ENCODE results near the gene ASPDH.
A peak's percentile ranks its signal among the peaks of the same experiment; 100 is the strongest.

ASPDH gene

DNA sequence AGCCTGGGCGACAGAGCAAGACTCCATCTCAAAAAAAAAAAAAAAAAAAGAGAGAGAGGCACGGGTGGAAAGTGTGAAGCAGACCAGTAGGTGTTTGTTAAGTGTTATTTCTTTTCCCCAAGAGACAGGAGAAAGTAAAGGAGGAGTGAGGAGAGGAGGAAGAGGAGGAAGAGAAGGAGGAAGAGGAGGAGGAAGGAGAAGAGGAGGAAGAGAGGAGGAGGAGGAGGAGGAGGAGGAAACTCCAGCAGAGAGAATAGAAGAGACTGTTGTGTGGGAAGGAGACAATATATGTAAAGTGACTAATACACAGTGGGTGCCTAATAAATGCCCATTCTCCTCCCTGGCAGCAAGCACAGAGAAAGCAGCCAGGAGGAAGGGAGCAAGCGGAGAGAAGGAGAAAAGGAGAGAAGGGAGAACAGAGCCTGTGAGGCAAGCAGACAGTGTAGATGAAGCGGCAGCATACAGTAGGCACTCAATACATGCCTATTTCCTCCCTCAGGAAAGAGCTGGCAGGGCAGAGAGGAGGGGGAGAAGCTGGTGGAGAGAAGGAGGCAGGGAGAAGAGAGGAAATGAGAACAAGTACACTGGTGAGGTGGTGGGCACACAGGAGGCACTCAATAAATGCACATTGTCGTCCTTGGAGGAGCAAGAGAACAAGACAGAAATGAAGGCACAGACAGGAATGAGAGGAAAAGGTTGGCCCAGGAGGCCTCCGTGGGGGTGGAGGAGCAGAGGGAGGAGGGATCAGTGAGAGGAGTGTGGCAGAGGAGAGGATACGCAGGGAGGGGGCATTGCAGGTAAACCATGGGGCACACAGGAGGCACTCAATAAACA, 19.3 kb downstream of the ASPDH start:
- DNase-seq = no peak

DNA sequence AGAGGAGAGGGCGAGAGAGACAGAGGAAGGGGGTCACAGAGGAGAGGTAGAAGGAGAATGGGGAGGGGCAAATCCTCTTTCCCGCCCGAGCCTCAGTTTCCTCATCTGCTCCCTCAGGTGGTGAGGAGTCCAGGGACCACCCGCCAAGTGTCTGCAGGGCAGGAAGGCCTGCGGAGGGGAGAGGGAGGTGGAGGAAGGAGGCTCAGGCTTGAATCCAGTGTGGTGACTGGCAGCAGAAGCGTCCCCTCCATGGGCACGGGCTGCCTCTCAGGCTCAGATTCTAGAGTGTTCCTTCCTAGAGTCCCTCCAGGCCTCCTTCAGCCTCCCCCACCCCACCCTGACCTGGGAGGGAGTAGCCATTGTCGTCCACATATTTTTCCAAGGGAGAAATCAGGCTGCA, 20.5 kb downstream of the ASPDH start:
- no peak for DNase-seq

DNA sequence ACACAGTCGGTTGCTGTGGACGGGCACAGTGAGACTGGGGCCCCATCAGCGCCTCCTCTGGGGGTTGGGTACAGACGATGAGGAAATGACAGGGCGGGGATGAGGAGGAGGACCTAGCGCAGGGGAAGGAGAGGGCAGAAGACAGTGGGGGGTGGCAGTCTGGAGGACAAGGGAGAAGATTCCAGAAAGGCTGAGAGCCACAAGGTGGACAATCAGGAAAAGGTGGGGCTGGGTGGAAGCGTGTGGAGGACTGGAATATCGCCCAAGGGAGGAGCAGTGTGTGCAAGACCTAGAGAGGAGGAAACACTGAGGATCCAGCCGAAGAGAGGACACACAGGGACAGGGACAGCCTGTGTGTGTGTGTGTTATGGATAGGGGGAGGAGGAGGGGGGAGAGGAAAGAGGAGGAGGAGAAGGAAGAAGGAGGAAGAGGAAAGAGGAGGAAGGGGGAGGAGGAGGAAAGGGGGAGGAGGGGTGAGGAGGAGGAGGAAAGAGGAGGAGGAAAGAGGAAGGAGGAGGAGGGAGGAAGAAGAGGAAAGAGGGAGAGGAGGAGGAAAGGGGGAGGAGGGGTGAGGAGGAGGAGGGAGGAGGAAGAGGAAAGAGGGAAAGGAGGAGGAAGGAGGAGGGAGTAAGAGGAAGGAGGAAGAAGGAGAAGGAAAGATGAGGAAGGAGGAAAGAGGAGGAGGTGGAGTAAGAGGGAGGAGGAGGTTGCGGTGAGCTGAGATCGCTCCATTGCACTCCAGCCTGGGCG, 21.2 kb downstream of the ASPDH start:
- DNase-seq = peak; percentile 57

DNA sequence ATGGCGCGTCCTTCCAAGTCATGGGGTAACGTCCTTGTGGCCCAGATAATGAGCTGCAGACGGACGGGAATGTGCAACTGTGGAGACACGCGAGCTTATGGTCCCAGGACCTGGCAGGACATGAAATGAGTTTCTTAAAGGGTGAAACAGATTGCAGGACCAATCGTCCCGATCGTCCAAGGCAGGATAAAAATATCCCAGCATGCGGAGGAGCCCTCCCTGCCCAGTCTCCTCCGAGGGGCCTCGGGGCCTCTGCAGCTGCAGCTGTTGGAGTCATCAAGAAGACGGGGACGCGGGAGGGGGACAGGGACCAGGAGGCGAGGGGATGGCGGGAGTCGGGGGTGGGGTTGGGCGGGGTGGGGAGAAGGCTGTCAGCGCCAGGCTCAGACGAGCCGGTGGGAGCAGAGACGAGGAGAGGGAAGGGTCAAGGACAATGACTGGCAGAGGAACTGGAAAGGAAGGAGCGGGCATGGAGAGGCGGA, 22.7 kb downstream of the ASPDH start:
- DNase-seq = no peak

DNA sequence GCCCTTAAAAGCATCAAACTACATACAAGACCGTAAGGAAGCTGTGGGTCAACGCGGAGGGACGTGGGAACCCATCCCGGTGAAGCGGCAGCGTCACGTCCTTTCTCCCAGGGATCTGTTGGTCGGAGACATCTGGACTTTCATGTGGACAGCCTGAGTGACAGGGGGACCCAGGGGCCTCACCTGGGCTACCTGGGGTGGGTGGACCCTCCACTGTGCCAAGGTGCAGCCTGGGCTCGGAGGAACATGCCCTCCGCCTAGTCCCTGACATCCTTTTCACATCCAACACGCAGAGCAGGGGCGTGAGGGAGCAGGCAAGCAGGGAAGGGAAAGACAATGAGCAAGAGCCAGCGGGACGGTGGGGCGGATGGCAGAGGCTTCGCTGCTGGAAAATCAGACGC, 23.3 kb downstream of the ASPDH start:
- no peak for DNase-seq

DNA sequence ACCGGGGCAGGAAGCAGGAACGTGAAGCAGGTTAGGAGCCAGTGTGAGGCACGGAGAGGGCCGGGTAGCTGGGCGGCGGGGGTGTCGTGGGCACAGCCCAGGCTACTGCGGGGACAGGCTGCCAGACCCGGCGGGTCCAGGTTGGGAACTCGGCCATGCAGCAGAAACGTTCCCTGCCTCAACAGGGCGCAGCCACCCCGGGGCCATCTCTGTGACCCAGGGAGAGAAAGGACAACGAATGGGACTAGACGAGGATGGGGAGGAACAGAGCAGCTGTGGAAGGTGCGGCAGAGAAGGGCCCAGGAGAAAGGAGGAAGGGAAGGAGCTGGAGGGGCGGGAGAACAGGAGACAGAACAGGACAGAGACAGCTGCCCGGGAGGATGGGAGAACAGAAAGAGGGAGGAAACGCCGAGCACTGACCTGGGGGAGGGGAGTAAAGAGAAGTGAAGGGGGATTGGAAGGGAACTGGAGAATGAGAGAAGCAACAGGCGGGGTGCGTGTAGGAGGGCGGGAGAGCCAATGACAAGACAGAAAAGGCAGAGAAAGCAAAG, 24.2 kb downstream of the ASPDH start:
- no peak for DNase-seq

DNA sequence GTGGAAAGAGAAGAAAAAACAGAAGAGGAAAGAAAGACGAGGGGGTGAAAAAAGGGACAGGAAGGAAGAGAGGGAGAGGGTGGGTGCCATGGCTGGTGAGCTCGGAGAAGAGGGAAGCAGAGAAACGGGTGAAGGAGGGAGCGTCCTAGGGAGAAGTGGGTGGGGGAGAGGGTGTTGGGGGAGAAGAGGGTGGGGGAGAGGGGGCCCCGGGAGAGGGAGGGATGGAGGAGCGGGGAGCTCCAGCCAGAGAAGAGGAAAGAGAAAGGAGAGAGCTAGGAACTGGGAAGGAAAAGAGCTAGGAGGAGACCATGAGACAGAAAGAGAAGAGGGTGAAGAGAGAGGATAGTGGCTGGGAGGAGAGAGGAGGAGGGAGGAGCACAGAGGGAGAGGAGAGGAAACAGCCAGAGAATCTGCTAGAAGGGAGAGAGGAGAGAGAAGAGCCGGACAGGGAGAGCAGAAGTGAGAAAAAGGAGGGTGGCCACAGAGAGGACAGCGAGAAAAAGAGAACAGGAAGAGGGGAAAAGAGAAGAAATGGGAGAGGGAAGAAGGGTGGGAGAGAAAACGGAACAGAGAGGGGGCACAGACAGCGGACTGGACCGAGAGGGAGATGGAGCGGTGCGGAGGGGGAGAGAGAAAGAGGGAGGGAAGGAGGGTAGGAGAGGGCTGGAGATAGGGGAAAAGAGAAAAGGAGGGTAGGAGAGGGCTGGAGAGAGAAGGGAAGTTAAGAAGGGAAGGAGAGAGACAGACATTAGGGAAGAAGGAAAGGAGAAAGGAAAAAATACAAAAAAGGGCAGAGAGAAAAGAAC, 25.1 kb downstream of the ASPDH start:
- no peak for DNase-seq

DNA sequence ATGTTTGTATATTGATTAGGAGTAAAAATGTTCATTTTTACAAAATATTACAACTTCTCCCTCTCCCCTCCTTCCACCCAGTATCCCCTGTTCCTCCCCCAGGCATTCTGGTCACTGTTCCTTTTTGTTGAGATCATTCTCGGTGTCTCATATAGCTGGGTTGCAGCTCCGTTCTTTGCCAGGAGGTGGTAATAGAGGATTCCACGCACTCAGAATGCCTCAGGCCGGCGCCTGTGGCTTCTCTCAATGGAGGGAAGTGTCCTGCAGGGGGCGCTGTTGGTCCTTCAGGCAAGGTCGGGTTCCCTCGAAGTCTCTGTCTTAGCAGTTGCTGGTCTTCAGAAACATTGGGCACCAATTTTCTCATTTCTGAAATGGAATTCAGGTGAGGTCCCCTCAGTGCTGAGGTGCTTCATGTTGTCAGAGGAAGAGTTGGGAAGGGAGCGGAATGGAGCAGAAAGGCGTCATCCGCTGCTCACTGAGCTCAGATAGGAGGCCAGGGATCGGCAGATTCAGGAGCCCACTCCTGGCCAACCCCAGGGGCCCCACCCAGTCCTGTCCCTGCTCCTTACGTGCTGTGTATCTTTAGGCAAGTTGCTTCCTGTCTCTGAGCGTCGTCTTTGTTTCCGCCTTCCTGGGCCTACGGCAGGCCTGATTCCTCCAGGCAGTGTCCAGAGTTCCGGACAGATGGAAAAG, 26.7 kb downstream of the ASPDH start:
- DNase-seq = peak; percentile 77

DNA sequence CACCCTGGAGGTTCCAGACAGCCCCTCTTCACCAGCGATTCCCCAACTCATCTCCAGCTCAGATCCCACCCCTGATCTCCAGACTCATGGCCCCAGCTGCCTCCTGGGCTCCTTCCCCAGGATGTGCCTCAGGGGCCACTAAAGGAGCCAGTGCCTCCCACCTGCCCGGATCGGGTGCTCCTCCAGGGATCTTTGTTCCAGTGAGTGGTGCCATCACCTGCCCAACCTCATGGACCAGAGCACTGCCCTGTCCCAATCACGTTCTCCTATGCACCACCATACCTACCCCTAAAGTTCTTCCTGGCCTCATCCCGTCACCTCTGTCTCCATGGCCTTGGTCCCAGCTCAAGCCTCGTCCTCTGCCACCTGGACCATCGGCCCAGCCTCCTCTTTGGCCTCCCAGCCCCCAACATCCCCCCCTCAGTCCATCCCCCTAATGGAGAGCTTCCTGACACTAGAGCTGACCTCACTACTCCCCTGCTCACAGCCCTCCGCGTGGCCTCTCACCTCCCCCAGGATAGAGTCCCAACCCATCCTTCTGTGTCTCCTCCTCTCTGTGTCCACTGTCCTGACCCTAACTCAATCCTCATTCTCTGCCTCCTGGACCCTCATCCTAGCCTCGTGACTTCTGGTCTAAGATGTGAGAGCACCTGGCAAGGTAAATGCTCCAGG, 28.3 kb downstream of the ASPDH start:
- DNase-seq = no peak

DNA sequence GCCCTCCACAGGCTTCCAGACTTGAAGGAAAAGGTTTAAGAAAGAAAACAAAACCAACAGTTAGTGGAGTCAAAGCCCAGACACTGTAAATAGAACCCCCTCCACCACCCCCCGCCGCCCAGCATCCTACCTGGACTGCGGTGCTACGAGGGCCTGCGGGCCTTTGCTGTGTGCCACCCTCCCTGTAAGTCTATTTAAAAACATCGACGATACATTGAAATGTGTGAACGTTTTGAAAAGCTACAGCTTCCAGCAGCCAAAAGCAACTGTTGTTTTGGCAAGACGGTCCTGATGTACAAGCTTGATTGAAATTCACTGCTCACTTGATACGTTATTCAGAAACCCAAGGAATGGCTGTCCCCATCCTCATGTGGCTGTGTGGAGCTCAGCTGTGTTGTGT, 30.8 kb downstream of the ASPDH start:
- no peak for DNase-seq

DNA sequence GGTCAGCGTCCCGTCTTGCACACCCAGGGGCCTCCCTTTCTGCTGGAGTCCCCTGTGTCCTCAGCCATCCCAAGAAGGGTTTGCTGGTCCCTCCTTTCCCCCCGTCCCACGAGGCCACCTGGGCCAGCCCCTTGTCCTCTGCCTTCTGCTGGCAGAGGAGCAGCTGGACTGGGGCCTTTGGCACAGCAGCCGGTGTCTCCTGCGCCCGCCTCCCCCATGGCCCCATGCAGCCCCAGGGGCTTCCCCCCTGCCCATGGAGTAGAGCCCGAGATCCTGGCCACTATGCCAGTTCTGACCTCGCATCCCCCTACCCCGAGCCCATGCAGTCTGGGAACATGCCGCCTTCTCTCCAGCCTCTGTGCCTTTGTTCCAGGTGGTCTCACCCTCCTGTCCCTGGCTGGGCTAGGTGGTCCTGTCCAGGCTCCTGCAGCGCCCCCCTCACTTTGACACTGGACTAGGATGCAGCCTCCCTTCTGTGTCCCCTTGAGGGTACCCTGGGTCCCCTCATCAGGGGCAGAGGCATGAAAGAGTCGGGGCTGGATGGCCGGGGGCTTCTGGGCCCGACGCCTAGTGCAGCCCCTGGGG, 31.4 kb downstream of the ASPDH start:
- DNase-seq = no peak

DNA sequence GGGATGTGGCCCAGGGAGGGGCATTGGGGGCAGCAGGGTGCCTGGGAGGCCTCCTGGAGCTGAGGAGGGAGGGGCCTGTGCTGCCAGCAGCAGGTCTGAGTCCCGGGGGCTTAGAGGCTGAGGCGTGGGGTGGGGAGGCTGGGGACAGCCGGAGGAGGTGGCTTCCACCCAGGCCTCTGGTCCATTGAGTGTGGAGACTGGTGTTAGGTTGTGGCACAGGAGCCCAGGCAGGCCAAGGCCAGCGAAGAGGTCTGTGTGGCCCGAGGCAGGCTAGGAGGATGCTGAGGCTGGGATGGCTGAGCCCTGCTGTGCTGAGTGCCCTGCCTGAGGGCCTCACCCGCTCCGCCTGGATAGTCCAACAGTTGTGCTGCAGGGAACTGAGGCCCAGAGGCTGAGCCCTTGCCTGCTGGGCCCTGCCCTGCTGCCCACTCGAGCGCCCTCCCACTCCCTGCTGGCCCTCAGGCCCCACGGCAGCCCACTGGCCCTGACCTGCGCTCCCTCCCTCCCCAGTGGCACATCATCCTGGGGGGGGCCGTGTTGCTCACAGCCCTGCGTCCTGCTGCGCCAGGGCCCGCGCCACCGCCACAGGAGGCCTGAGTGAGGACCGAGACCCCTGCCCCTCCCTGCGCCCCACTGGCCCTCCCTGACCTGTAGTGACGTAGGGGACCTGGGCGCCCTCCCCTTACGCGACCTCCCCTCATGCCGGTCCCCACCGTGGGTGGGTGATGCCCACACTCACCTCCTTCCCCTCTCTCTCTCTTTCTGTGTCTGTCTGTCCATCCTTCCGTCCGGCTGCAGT, 32.2 kb downstream of the ASPDH start:
- no peak for DNase-seq

DNA sequence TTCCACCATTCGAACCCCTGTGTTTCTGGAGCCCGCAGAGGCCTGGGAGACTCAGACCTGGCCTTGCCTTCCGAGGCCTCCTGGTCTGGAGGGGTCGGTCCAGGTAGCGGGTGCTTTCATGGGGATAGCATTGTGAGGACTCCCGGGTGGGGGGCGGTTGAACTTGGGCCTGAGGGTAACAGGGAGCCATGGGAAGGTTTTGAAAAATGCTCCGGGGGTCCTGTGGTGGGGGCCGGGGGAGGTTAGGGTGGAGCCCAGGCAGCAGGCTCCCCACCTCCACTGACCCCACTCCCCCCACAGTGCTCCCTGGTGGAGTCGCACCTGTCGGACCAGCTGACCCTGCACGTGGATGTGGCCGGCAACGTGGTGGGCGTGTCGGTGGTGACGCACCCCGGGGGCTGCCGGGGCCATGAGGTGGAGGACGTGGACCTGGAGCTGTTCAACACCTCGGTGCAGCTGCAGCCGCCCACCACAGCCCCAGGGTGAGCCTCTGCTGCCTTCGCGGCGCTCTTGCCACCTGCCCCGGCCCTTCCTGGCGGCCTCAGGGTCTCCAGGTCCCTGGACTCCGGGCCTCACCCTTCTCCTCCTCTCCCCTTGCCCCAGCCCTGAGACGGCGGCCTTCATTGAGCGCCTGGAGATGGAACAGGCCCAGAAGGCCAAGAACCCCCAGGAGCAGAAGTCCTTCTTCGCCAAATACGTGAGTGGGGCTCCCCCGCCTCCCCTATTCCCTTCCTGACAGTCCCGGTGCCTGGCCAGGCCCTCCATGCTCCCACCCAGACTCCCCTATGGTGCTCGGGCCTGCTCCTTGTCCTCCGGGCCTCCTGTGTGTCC, 33.2 kb downstream of the ASPDH start:
- DNase-seq = no peak

DNA sequence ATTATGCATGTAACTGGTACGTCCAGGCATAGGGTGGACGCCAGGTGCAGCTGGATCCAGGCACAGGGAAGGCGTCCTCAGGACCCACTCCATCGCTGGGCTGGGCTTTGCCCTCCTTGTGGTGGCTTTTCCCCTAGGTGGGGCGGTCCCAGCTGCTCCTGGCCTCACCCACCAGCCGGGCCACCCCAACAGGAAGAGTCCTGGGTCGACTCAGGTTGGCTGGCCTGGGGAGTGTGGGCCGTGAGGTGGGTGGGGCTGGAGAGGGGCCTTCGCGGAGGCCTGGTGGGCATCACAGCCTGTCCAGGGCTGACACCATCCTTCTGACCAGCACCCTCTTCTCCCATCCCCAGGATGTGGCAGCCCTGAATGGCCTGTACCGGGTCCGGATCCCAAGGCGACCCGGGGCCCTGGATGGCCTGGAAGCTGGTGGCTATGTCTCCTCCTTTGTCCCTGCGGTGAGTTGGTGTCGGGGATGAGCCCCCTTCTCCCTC, 33.9 kb downstream of the ASPDH start:
- DNase-seq = no peak

DNA sequence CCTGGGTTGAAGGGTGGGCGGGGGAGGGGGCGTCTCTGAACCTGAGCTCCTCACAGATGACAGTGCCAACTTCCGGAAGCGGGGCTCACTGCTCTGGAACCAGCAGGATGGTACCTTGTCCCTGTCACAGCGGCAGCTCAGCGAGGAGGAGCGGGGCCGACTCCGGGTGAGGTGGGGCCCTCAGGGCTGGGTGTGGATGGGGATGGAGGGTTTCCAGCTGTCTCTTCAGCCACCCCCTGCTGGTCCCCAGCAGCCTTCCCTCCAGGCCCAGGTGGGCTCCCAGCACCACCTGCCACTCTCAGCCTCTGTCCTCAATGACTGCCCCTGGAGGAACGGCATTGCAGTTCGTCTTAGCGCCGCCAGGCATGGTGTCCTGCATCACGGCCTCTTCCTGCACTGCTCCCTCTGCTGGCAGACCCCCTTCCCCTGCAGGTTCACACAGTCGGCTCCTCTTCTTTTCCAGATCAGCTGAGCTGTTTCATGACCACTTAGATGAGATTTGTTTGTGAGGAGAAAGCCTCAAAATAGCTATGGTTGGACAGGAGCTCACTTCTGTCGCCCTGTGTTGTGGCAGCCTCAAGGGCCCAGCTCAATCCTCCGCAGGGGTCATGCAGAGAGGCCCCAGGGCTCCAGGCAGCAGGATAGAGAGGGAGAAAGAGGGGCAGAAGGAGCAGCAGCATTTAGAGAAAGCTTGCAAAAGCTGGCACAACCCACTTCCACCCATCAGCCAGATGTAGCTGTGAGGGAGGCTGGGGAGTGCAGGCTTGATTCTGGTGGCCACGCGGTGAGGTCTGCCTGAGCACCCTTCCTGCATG, 34.6 kb downstream of the ASPDH start:
- peak; percentile 58 for DNase-seq

DNA sequence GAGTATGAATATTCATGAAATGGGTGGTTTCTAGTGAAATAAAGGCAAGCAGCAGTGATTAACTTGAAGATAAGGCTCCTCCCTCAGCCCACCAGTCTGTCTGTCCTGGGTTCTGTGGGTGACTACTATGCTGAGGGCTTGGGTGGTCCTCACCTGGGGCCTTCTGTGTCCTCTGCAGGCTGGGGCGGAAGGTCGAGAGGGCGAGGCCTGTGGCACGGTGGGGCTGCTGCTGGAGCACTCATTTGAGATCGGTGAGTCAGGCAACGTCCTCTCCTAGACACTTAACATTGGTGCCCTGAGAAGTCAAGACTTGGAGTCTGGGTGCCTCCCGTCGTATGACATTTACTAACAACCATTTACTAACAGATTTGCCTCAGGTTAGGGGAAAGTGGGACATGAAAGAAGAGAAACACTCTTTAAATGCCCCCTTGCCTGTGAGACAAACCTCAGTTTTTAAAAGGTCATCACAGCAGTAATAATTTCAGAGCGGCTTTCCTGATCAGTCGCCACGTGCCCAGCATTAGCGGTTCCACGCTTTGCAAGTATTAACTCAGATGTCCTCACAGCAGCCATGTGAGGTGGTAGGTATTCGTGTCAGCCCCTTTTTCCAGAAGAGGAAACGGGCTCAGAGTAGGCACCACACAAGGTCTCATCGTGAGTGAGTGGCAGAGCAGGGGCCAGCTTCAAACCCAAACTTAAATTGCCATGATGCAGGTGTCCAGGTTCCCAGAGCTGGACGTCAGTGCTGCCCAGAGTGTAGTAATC, 35.8 kb downstream of the ASPDH start:
- DNase-seq = no peak

DNA sequence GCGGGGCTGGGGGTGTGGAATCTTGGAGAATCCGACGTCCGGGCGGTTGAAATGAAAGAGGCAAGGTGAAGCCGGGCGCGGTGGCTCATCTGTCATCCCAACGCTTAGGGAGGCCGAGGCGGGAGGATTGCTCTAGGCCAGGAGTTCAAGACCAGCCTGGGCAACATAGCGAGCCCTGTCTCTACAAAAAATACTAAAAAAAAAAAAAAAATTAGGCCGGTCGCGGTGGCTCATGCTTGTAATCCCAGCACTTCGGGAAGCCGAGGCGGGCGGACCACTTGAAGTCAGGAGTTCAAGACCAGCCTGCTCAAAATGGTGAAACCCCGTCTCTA, 36.8 kb downstream of the ASPDH start:
- no peak for DNase-seq
